Breast epithelium (tissue), 4 donors: ENCODE data around the gene MAP4. TPM values are rescaled to one million over a fixed set of nuclear protein-coding genes. Genes with fewer than 3 reads are reported as not detected.
"Not testable (repeated sequence)": the region's sequence is repeated elsewhere in the genome, so short reads cannot be mapped to it uniquely, and the experiment has no call there.

Experiments
- DNase-seq, 2 donors: peaks; one replicate each; pipeline ENCODE4 v3.0.0-alpha.2; 2019; ENCODE audit warnings: low spot score in 2 of 2
- H3K27ac ChIP-seq, 2 donors: fragments of 200-600 bp; sonication (generic) in 1 of 2; one replicate each; pipeline ENCODE4 v1.5.1; 2016 to 2019; ENCODE audit warnings: mild to moderate bottlenecking in 1 of 2
- H3K27me3 ChIP-seq, 2 donors: fragments of 200-600 bp; sonication (generic) in 1 of 2; one replicate each; pipeline versions ENCODE4 v1.5.1 to v1.6.0; 2017 to 2019; ENCODE audit warnings: control low read depth in 1 of 2, mild to moderate bottlenecking in 1 of 2
- H3K36me3 ChIP-seq: fragments of 200-600 bp; one replicate; pipeline ENCODE4 v1.5.1; 2019
- H3K4me1 ChIP-seq, 2 donors: fragments of 200-600 bp; sonication (generic); one replicate each; pipeline ENCODE4 v1.5.1; 2016 to 2019; ENCODE audit warnings: control low read depth in 1 of 2
- H3K4me3 ChIP-seq, 3 donors: fragments of 200-600 bp; sonication (generic); 1 replicate in 2 of 3; 2 replicates in 1 of 3; pipeline ENCODE4 v1.5.1; 2016 to 2019; ENCODE audit warnings: mild to moderate bottlenecking in 3 of 3, moderate library complexity in 2 of 3
- H3K9me3 ChIP-seq, 2 donors: fragments of 200-600 bp; sonication (generic) in 1 of 2; one replicate each; pipeline ENCODE4 v1.5.1; 2016 to 2019; ENCODE audit warnings: control low read depth in 1 of 2
- POLR2A ChIP-seq: fragments of 450-650 bp; IDR thresholded peaks from one replicate; pipeline ENCODE4 v1.6.1; 2016; ENCODE audit warnings: antibody characterized with exemption, mild to moderate bottlenecking, moderate library complexity
- POLR2AphosphoS5 ChIP-seq, 3 donors: sonication (generic); formaldehyde crosslinking; IDR thresholded peaks; one replicate each; pipeline ENCODE4 v1.6.1; 2017; ENCODE audit warnings: antibody characterized with exemption in 3 of 3
- intact Hi-C: fragments of 100-400 bp; cut with DNase I; formaldehyde crosslinking; loops from one replicate; pipeline ENCODE4 v1.15.1; 2023; ENCODE audit warnings: low total_unique reads
- total RNA-seq, 3 donors: library from RNA; depleted of rRNA; stranded (reverse); fragments of >200 nt; gene quantifications; one replicate each; pipeline ENCODE4 v1.1.0, GENCODE V29; 2016
- TF ChIP-seq, protein P1 (sequence below), 3 donors: fragments of 450-650 bp; IDR thresholded peaks; one replicate each; pipeline ENCODE4 v1.5.1; 2016 to 2017; ENCODE audit warnings: antibody characterized with exemption in 3 of 3, mild to moderate bottlenecking in 3 of 3, moderate library complexity in 3 of 3

The MAP4 gene
- total RNA-seq, 3 donors from 2014 or later: 72.0 to 167 (median 99.0) TPM

DNA sequence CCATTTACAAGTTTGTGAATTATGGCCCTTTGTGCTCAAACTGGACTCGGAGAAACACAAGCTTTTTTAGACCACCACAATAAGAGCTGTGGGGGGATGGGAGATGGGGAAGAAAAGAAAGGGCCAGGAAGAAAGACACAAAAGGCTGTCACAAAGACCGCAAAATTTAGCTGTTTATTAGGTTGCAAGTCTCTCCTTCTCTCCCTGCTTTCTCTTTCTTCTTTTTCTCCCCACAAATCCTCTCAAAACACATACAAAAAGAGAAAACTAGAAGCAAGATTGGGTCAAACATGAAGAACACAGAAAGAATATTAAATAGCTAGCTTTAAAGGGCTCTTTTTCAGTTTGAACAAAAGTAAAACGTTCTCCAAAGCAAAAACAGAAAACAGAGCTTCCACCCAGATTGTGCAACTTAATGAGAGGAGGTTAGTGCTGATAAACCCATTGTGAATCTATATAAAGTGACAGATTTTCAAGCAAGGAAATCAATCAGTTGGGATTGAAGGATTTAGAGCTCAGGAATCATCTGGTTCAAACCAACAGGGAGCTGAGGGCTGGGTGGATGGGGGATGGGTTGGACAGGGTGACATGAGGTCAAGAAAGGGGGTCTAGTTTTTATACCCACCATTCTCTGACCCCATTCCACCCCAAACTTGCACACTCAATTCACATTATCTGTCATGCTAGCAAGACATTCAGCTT is 125.9 kb downstream of the MAP4 start:
- DNase-seq: no peak
- TF ChIP-seq POLR2AphosphoS5 (IDR thresholded peaks at IDR 0.05) (no peak), POLR2A (no peak)
- TF ChIP-seq, protein P1, sequence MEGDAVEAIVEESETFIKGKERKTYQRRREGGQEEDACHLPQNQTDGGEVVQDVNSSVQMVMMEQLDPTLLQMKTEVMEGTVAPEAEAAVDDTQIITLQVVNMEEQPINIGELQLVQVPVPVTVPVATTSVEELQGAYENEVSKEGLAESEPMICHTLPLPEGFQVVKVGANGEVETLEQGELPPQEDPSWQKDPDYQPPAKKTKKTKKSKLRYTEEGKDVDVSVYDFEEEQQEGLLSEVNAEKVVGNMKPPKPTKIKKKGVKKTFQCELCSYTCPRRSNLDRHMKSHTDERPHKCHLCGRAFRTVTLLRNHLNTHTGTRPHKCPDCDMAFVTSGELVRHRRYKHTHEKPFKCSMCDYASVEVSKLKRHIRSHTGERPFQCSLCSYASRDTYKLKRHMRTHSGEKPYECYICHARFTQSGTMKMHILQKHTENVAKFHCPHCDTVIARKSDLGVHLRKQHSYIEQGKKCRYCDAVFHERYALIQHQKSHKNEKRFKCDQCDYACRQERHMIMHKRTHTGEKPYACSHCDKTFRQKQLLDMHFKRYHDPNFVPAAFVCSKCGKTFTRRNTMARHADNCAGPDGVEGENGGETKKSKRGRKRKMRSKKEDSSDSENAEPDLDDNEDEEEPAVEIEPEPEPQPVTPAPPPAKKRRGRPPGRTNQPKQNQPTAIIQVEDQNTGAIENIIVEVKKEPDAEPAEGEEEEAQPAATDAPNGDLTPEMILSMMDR (IDR thresholded peaks at IDR 0.05): no peak
- intact Hi-C loops: no loop called here
- H3K27me3 ChIP-seq: no peaks in the 10 kb centered on the region
- no peaks in the 10 kb centered on the region for H3K36me3 ChIP-seq
- H3K27ac ChIP-seq: peak overlapping the region in 1 of 2 donors; percentile 65
- no peak overlapping the region for H3K4me3 ChIP-seq
- no peaks in the 10 kb centered on the region for H3K4me1 ChIP-seq
- H3K9me3 ChIP-seq: no peaks in the 10 kb centered on the region

DNA sequence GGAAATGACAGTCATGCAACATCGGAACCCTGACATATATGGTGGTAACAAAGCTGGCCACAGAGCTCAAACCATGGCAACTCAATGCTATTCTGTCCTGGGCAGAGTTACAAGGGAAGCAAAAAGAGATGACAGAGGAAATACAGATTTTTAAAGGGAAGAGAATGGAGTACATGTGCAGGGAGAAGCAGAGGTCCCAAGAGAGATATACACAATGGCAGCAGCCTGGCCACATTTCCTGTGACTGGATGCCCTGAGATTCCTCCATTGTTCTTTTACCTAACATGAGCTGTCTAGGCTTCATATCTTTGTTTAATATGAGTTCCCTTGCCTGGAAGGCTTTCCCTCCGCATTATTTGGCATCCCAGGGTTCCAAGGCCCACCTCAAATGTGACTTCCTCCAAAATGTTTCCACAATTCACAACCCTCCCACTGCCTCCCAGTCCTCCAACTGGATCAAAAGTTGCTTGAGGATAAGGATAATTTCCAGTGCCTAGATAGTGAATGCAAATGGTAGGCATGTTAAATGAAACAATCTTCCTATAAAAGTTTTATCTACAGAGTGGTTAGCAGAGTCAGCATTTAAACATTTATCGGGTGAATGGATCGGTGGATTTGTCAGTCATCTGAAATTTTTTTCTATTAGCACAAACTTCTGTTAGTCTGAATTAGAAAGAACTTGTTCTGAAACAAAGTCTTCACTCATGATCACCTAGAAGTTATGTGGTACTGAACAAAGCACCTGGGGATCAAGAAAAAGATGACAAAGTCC is 127.0 kb downstream of the MAP4 start:
- no peak for DNase-seq
- Histone ChIP-seq H3K4me1 (no peaks in the 10 kb centered on the region), H3K27me3 (no peaks in the 10 kb centered on the region), H3K27ac (no peak overlapping the region), H3K9me3 (no peaks in the 10 kb centered on the region), H3K36me3 (no peaks in the 10 kb centered on the region), H3K4me3 (no peak overlapping the region)
- no peak for TF ChIP-seq POLR2AphosphoS5 (IDR thresholded peaks at IDR 0.05)
- TF ChIP-seq, protein P1 (IDR thresholded peaks at IDR 0.05): no peak
- TF ChIP-seq POLR2A: no peak
- intact Hi-C loops: no loop called here

DNA sequence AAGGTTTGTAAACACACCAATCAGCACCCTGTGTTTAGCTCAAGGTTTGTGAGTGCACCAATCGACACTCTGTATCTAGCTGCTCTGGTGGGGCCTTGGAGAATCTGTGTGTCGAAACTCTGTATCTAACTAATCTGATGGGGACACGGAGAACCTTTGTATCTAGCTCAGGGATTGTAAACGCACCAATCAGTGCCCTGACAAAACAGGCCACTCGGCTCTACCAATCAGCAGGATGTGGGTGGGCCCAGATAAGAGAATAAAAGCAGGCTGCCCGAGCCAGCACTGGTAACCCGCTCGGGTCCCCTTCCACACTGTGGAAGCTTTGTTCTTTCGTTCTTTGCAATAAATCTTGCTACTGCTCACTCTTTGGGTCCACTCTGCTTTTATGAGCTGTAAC is 128.2 kb downstream of the MAP4 start:
- H3K4me3 ChIP-seq, H3K4me1 ChIP-seq, H3K9me3 ChIP-seq, H3K36me3 ChIP-seq, intact Hi-C loops, H3K27me3 ChIP-seq, H3K27ac ChIP-seq, DNase-seq: not testable (repeated sequence)

DNA sequence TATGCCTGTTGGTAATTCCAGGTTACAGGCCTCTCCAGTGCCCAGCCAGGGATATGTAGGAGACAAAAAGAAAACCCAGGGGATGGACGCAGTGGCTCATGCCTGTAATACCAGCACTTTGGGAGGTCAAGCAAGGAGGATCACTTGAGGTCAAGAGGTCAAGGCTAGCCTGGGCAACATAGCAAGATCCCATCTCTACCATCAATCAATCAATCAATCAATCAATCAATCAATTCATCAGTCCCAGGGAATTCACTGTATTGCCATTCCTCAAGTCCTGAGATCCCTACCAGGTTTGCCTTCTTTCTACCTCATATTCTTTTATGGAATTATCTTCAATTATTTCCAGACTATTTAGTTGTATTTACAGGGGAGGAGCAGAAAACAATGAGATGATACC is 131.0 kb downstream of the MAP4 start:
- Histone ChIP-seq H3K27me3 (no peaks in the 10 kb centered on the region), H3K36me3 (no peaks in the 10 kb centered on the region), H3K4me3 (no peak overlapping the region), H3K9me3 (no peaks in the 10 kb centered on the region), H3K27ac (no peak overlapping the region), H3K4me1 (no peaks in the 10 kb centered on the region)
- TF ChIP-seq, protein P1 (IDR thresholded peaks at IDR 0.05): no peak
- no peak for TF ChIP-seq POLR2A
- no peak for TF ChIP-seq POLR2AphosphoS5 (IDR thresholded peaks at IDR 0.05)
- intact Hi-C loops: no loop called here
- no peak for DNase-seq

DNA sequence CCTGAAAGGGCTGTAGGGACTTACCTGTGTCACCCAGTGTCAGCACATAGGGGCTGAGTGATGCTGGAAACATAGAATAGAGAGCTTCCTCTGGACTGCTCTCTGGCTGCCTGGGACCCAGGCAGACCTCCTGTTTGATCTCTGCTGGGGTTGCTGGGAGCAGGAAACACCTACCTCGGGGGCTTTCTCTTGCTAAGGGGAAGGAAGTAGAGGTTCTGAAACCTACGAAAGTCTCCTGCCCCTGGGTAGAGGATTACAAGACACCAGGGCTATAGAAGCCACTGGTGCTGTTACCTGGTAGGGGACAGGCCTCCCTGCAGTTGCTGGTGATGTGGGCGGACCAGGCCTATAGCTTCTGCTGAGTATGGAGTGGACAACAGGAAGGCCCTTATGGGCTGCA is 131.6 kb downstream of the MAP4 start:
- intact Hi-C loops: no loop called here
- Histone ChIP-seq H3K4me1 (no peaks in the 10 kb centered on the region), H3K27me3 (no peaks in the 10 kb centered on the region), H3K9me3 (no peaks in the 10 kb centered on the region), H3K36me3 (no peaks in the 10 kb centered on the region), H3K27ac (no peak overlapping the region), H3K4me3 (no peak overlapping the region)
- TF ChIP-seq POLR2A (no peak), POLR2AphosphoS5 (IDR thresholded peaks at IDR 0.05) (no peak)
- TF ChIP-seq, protein P1 (IDR thresholded peaks at IDR 0.05): no peak
- no peak for DNase-seq
